Lower lobe of right lung (tissue), 2 donors: ENCODE measurements around the gene ALOX12. TPM values are rescaled to one million over a fixed set of nuclear protein-coding genes. Genes with fewer than 3 reads are reported as not detected.

Source experiments
- ATAC-seq, 2 donors: fragments of 200-7000 bp; cut with Tn5 transposase; one replicate each; pipeline ENCODE4 v1.9.1; 2020 to 2022; ENCODE audit warnings: mild to moderate bottlenecking in 2 of 2, moderate library complexity in 2 of 2
- DNase-seq: peaks from one replicate; pipeline ENCODE4 v3.0.0-alpha.2; 2020
- H3K27ac ChIP-seq: fragments of 200-600 bp; one replicate; pipeline ENCODE4 v1.8.0; 2022
- H3K27me3 ChIP-seq: fragments of 200-600 bp; one replicate; pipeline ENCODE4 v1.8.0; 2022; ENCODE audit warnings: low read depth
- H3K36me3 ChIP-seq: fragments of 200-600 bp; one replicate; pipeline ENCODE4 v1.8.0; 2022; ENCODE audit warnings: mild to moderate bottlenecking
- H3K4me1 ChIP-seq: fragments of 200-600 bp; one replicate; pipeline ENCODE4 v1.8.0; 2022
- H3K4me3 ChIP-seq: fragments of 200-600 bp; one replicate; pipeline ENCODE4 v1.8.0; 2022; ENCODE audit warnings: mild to moderate bottlenecking
- H3K9me3 ChIP-seq: fragments of 200-600 bp; one replicate; pipeline ENCODE4 v1.8.0; 2022
- intact Hi-C: fragments of 100-400 bp; cut with DNase I; formaldehyde crosslinking; loops from one replicate; pipeline ENCODE4 v1.11.0; 2022
- total RNA-seq: library from RNA; stranded (reverse); fragmentation: NEBNext Ultra II Directional; extraction: Animal tissue kit (Norgen Biotek cat#: 25700); gene quantifications from one replicate; pipeline ENCODE4 v1.2.1, GENCODE V29; 2021
- TF ChIP-seq, protein P1 (sequence below): fragments of 200-600 bp; IDR thresholded peaks from one replicate; pipeline ENCODE4 v1.8.0; 2022; ENCODE audit warnings: antibody characterized with exemption, mild to moderate bottlenecking
- donor health status: DM: no; HTN: yes; CAD: no; lungs with severe emphysema.

Gene ALOX12
- total RNA-seq, 1 donor from 2014 or later: 0.86 TPM

DNA sequence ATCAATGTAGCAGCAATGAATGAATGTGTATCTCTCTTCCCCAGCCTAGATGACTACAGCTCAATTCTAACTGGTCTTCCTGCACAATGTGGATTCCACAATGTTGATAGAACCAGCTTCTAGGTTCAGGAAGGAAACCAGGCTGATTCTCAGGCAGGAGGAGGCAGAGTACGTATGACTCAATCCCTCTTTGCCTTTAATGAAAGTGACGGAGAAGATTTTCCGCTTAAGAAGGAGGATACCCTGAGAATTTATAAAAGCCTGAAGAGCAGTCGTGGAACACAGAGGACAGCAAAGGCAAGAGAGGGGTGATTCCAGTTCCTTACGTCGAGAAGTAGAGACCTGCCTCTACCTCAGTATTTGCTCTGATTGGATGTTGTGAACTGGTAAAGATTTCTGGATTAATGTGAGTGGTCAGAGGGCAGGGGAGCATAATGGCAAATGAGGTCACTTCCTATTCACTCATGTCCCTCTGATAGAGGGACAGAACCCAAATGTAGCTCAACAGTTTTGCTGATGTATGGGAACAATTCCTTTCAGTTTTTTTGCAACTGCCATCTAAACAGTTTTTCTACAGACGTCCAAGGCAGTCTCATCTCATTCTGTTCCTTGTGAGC is 63.1 kb downstream of the ALOX12 start:
- Histone ChIP-seq H3K4me3 (no peak overlapping the region), H3K9me3 (no peaks in the 10 kb centered on the region), H3K36me3 (no peaks in the 10 kb centered on the region), H3K27ac (no peak overlapping the region), H3K27me3 (peaks cover 3% of the 10 kb centered on the region), H3K4me1 (no peaks in the 10 kb centered on the region)
- TF ChIP-seq, protein P1, sequence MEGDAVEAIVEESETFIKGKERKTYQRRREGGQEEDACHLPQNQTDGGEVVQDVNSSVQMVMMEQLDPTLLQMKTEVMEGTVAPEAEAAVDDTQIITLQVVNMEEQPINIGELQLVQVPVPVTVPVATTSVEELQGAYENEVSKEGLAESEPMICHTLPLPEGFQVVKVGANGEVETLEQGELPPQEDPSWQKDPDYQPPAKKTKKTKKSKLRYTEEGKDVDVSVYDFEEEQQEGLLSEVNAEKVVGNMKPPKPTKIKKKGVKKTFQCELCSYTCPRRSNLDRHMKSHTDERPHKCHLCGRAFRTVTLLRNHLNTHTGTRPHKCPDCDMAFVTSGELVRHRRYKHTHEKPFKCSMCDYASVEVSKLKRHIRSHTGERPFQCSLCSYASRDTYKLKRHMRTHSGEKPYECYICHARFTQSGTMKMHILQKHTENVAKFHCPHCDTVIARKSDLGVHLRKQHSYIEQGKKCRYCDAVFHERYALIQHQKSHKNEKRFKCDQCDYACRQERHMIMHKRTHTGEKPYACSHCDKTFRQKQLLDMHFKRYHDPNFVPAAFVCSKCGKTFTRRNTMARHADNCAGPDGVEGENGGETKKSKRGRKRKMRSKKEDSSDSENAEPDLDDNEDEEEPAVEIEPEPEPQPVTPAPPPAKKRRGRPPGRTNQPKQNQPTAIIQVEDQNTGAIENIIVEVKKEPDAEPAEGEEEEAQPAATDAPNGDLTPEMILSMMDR: no peak
- DNase-seq (no peak), ATAC-seq (no peak)
- intact Hi-C loops: no loop called here

Other genes starting within 250 kb of the ALOX12 start
- gene XAF1, start 240.0 kb upstream of the ALOX12 start, total RNA-seq: 129 TPM
- not detected for gene FBXO39, start 219.8 kb upstream of the ALOX12 start, total RNA-seq
- 9.7 TPM for gene TEKT1, start 164.3 kb upstream of the ALOX12 start, total RNA-seq
- gene RNASEK, start 16.6 kb downstream of the ALOX12 start, total RNA-seq: 300 TPM
- 13.4 TPM for gene BCL6B, start 27.0 kb downstream of the ALOX12 start, total RNA-seq
- 9.9 TPM for gene SLC16A13, start 40.0 kb downstream of the ALOX12 start, total RNA-seq
- gene SLC16A11, start 48.0 kb downstream of the ALOX12 start, total RNA-seq: 7.7 TPM
- 7.7 TPM for gene CLEC10A, start 84.2 kb downstream of the ALOX12 start, total RNA-seq
- gene ASGR2, start 118.8 kb downstream of the ALOX12 start, total RNA-seq: 1.3 TPM
- 5.1 TPM for gene ASGR1, start 183.3 kb downstream of the ALOX12 start, total RNA-seq
- gene DLG4, start 223.8 kb downstream of the ALOX12 start, total RNA-seq: 29.3 TPM
- gene ACADVL, start 223.9 kb downstream of the ALOX12 start, total RNA-seq: 576 TPM
- gene DVL2, start 238.5 kb downstream of the ALOX12 start, total RNA-seq: 46.4 TPM
- gene PHF23, start 243.4 kb downstream of the ALOX12 start, total RNA-seq: 33.9 TPM
- gene GABARAP, start 246.4 kb downstream of the ALOX12 start, total RNA-seq: 587 TPM